GM21360 (cell line): ENCODE results near the gene NOC2L.

Experiments used
- ATAC-seq: cut with Tn5 transposase; IDR thresholded peaks from one replicate; pipeline ENCODE4 v1.9.1; 2021; ENCODE audit warnings: mild to moderate bottlenecking, moderate library complexity; ENCODE audit not compliant: unreplicated experiment

NOC2L gene

GRCh38 chr1:917466-918091 lies 41.5 kb downstream of the NOC2L start:
- no peak for ATAC-seq

GRCh38 chr1:917076-917459 lies 42.0 kb downstream of the NOC2L start:
- ATAC-seq: no peak

GRCh38 chr1:916173-917075 lies 42.6 kb downstream of the NOC2L start:
- no peak for ATAC-seq

GRCh38 chr1:915295-916172 lies 43.5 kb downstream of the NOC2L start:
- ATAC-seq: no peak

GRCh38 chr1:914891-915280 lies 44.2 kb downstream of the NOC2L start:
- ATAC-seq: no peak

GRCh38 chr1:914131-914890 lies 44.7 kb downstream of the NOC2L start:
- no peak for ATAC-seq

GRCh38 chr1:913491-914130 lies 45.4 kb downstream of the NOC2L start:
- no peak for ATAC-seq

GRCh38 chr1:912740-913301 lies 46.2 kb downstream of the NOC2L start:
- ATAC-seq: no peak

GRCh38 chr1:911875-912739 lies 46.9 kb downstream of the NOC2L start:
- ATAC-seq: no peak

- ATAC-seq: no peak
Observed at GRCh38 chr1:910881-911721, 48.0 kb downstream of the NOC2L start.

- no peak for ATAC-seq
Observed at GRCh38 chr1:910311-910880, 48.7 kb downstream of the NOC2L start.

- no peak for ATAC-seq
Observed at GRCh38 chr1:909861-910310, 49.2 kb downstream of the NOC2L start.

- ATAC-seq: no peak
Observed at GRCh38 chr1:908661-909060, 50.4 kb downstream of the NOC2L start.

- ATAC-seq: no peak
Observed at GRCh38 chr1:907611-908451, 51.2 kb downstream of the NOC2L start.

GRCh38 chr1:906600-907420 lies 52.2 kb downstream of the NOC2L start:
- ATAC-seq: no peak
